ENCODE results near the gene WWTR1. TPM values are rescaled to one million over a fixed set of nuclear protein-coding genes. Genes with fewer than 3 reads are reported as not detected.

Gene WWTR1
- total and polyA plus RNA-seq, 2 of the 8 experiments (the other 6 are each of a cell fraction or from before 2014, with no cell fraction given) = 15.7 to 18.6 TPM

DNA sequence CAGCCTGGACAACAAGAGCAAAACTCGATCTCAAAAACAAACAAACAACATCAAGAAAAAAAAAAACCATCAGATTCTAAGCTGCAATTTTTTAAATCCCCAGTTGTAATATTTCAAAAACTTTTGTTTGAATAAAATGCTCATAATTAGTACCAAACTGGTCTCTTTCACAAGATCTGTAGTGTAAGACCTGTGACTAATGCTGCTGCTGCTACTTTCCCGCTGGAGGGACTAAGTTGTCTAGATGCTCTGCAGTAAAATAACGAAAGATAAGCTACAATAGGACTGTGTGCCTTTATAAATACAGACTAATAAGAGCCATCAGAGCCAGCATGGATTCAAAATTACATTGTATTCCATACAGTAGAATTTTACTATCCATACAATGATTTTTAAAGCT, 137.9 kb downstream of the WWTR1 start:
- peaks cover 2 to 6% (median 3%) of the 10 kb centered on the region in 4 experiments; a peak in 4 of 8 replicates for H3K36me3 ChIP-seq (ENCODE audit: control insufficient read depth in 2 of 4, insufficient read depth in 4 of 4, low read length in 3 of 4)
- ChIA-PET CTCF (ENCODE audit: partially characterized antibody) (interaction anchor here (0.6 to 2.0 kb wide), 10 partner anchors 11 to 430 kb away, joined by 3 to 18 read pairs (median 4); no protein-coding TSS in a partner anchor), POLR2A (ENCODE audit: partially characterized antibody) (no interaction called here)
- 83% methylated on average over 3 of the region's 3 CpGs; no CpG with 5 or more reads in 1 of the 2 experiments for WGBS, 2 experiments (ENCODE audit: extremely low coverage in 1 of 2, insufficient coverage in 1 of 2, insufficient read length in 1 of 2, insufficient replicate concordance in 2 of 2, low coverage in 1 of 2, low lambda C conversion rate in 2 of 2, missing lambda C conversion rate in 1 of 2)
- no peak overlapping the region for H3K14ac ChIP-seq (ENCODE audit: insufficient read length)
- FAIRE-seq (no peak), DNase-seq (ENCODE audit: low read depth in 1 of 2, low spot score in 2 of 2) (no peak)
- no peak overlapping the region for H3K4me2 ChIP-seq (ENCODE audit: insufficient read depth in 1 of 2, low read depth in 2 of 2, low read length in 2 of 2)
- H2BK20ac ChIP-seq (ENCODE audit: low read length) = no peak overlapping the region
- H3K9ac ChIP-seq (replicated peaks in 1 of 4; ENCODE audit: extremely low read depth in 1 of 4, low read depth in 3 of 4, low read length in 3 of 4) = no peak overlapping the region
- H2BK120ac ChIP-seq (replicated peaks; ENCODE audit: low read depth, low read length) = no peak overlapping the region
- no peak overlapping the region for H3K4ac ChIP-seq (replicated peaks; ENCODE audit: insufficient read length, low read depth, low read length)
- H3K79me2 ChIP-seq (ENCODE audit: control insufficient read depth in 1 of 2, insufficient read depth in 2 of 2, low read length in 2 of 2) = no peaks in the 10 kb centered on the region
- H2BK12ac ChIP-seq (ENCODE audit: low read depth, low read length) = no peak overlapping the region
- no peaks in the 10 kb centered on the region for H3K4me1 ChIP-seq (replicated peaks in 1 of 4; ENCODE audit: control insufficient read depth in 3 of 4, insufficient read depth in 4 of 4, low read length in 3 of 4)
- no peak overlapping the region for H2BK15ac ChIP-seq (ENCODE audit: low read length)
- no peak overlapping the region for H3K27ac ChIP-seq (ENCODE audit: low read depth, low read length)
- H3K79me1 ChIP-seq (ENCODE audit: low read depth, low read length) = no peaks in the 10 kb centered on the region
- no peaks in the 10 kb centered on the region for H3K23me2 ChIP-seq (ENCODE audit: low read depth, low read length)
- H2AK5ac ChIP-seq (ENCODE audit: low read depth, low read length) = no peak overlapping the region
- no peak overlapping the region for H3K4me3 ChIP-seq (ENCODE audit: extremely low read depth in 1 of 4, insufficient read depth in 2 of 4, low read depth in 3 of 4, low read length in 4 of 4)
- no peak overlapping the region for H4K91ac ChIP-seq (replicated peaks; ENCODE audit: insufficient read length, low read length)
- no peaks in the 10 kb centered on the region for H4K20me1 ChIP-seq (replicated peaks in 1 of 2; ENCODE audit: control insufficient read depth in 1 of 2, insufficient read depth in 2 of 2, low read length in 2 of 2)
- H3K56ac ChIP-seq (replicated peaks; ENCODE audit: insufficient read length, low read depth, low read length) = no peak overlapping the region
- no peak overlapping the region for H3K18ac ChIP-seq (ENCODE audit: extremely low read depth, low read length)
- H2AFZ ChIP-seq (ENCODE audit: low read length) = no peak overlapping the region
- no peaks in the 10 kb centered on the region for H3K9me3 ChIP-seq (ENCODE audit: insufficient read depth in 2 of 2, low read depth in 1 of 2, low read length in 1 of 2)
- H3K27me3 ChIP-seq (replicated peaks in 1 of 4; ENCODE audit: control insufficient read depth in 3 of 4, extremely low read depth in 1 of 4, insufficient read depth in 3 of 4, low read length in 3 of 4) = no peaks in the 10 kb centered on the region
- H3K23ac ChIP-seq (ENCODE audit: insufficient read length) = no peak overlapping the region
- no peak overlapping the region for H4K5ac ChIP-seq (ENCODE audit: insufficient read length, low read depth, low read length)
- H4K8ac ChIP-seq (ENCODE audit: extremely low read depth, insufficient read depth, low read length) = no peak overlapping the region
- no peak overlapping the region for H2BK5ac ChIP-seq (ENCODE audit: low read depth, low read length)
- no peak for TF ChIP-seq KDM5A (IDR thresholded peaks at IDR 0.05; ENCODE audit: low read length)
- TF ChIP-seq CREB1 (IDR thresholded peaks at IDR 0.05) = no peak
- no peak for TF ChIP-seq HDAC2 (IDR thresholded peaks at IDR 0.05; ENCODE audit: borderline replicate concordance in 1 of 2, low read depth in 2 of 2, low read length in 2 of 2)
- TF ChIP-seq EZH2 (IDR thresholded peaks at IDR 0.05; ENCODE audit: low read depth, low read length, severe bottlenecking) = no peak
- no peak for TF ChIP-seq YY1 (IDR thresholded peaks at IDR 0.05; ENCODE audit: low read depth, low read length)
- no peak for TF ChIP-seq CEBPB (IDR thresholded peaks at IDR 0.05; ENCODE audit: low read depth, low read length)
- no peak for TF ChIP-seq EP300 (IDR thresholded peaks at IDR 0.05; ENCODE audit: borderline replicate concordance in 1 of 2, low read depth in 2 of 2, low read length in 2 of 2)
- no peak for TF ChIP-seq POLR2A (IDR thresholded peaks at IDR 0.05; ENCODE audit: control extremely low read depth in 1 of 2, low read depth in 2 of 2, low read length in 2 of 2)
- TF ChIP-seq BACH1 (IDR thresholded peaks at IDR 0.05; ENCODE audit: low read length) = no peak
- TF ChIP-seq TCF12 (IDR thresholded peaks at IDR 0.05; ENCODE audit: low read depth, low read length) = no peak
- no peak for TF ChIP-seq CHD2 (IDR thresholded peaks at IDR 0.05; ENCODE audit: low read length)
- TF ChIP-seq, protein P1, sequence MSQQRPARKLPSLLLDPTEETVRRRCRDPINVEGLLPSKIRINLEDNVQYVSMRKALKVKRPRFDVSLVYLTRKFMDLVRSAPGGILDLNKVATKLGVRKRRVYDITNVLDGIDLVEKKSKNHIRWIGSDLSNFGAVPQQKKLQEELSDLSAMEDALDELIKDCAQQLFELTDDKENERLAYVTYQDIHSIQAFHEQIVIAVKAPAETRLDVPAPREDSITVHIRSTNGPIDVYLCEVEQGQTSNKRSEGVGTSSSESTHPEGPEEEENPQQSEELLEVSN (IDR thresholded peaks at IDR 0.05) = no peak
- TF ChIP-seq TAF1 (IDR thresholded peaks at IDR 0.05; ENCODE audit: low read depth, low read length) = no peak
- TF ChIP-seq JUN (IDR thresholded peaks at IDR 0.05; ENCODE audit: low read depth, low read length) = no peak
- no peak for TF ChIP-seq SIX5 (IDR thresholded peaks at IDR 0.05; ENCODE audit: low read depth, low read length)
